HepG2 (cell line): ENCODE data around the gene ZMYND8. TPM values are rescaled to one million over a fixed set of nuclear protein-coding genes. Genes with fewer than 3 reads are reported as not detected.

Source experiments
- ATM ChIP-seq: fragments of 450-650 bp; IDR thresholded peaks from 2 replicates; pipeline ENCODE4 v1.7.1; 2017; ENCODE audit warnings: mild to moderate bottlenecking, borderline replicate concordance
- SIX1 ChIP-seq: sonication (generic); formaldehyde crosslinking; IDR thresholded peaks from 2 replicates; pipeline ENCODE4 v1.4.0; 2020; ENCODE audit warnings: missing genetic modification reagents, borderline replicate concordance
- SRSF1 ChIP-seq: fragments of 200-400 bp; formaldehyde crosslinking; optimal IDR thresholded peaks from 2 replicates; pipeline ENCODE3; 2017; ENCODE audit warnings: mild to moderate bottlenecking, low read depth, low read length, moderate library complexity
- ZNF383 ChIP-seq: sonication (generic); formaldehyde crosslinking; IDR thresholded peaks from 2 replicates; pipeline ENCODE4 v1.4.0; 2020; ENCODE audit warnings: missing genetic modification reagents, mild to moderate bottlenecking, borderline replicate concordance
- ZNF496 ChIP-seq: sonication (generic); formaldehyde crosslinking; IDR thresholded peaks from 2 replicates; pipeline ENCODE4 v1.8.1; 2023; ENCODE audit warnings: mild to moderate bottlenecking, moderate library complexity, missing genetic modification reagents; ENCODE audit not compliant: insufficient replicate concordance
- ZNF543 ChIP-seq: sonication (generic); formaldehyde crosslinking; IDR thresholded peaks from 2 replicates; pipeline ENCODE4 v1.4.0; 2020; ENCODE audit warnings: mild to moderate bottlenecking, missing genetic modification reagents
- ZNF546 ChIP-seq: sonication (generic); formaldehyde crosslinking; conservative IDR thresholded peaks from 2 replicates; pipeline ENCODE4 v1.8.1; 2023; ENCODE audit warnings: mild to moderate bottlenecking, missing genetic modification reagents
- ZNF75D ChIP-seq: sonication (generic); formaldehyde crosslinking; IDR thresholded peaks from 2 replicates; pipeline ENCODE4 v1.8.1; 2023; ENCODE audit warnings: missing genetic modification reagents, mild to moderate bottlenecking, borderline replicate concordance
- polyA plus RNA-seq, 8 experiments: library from polyadenylated mRNA; depleted of rRNA in 3 of 8; stranded (reverse) in 7 of 8; unstranded in 1 of 8; fragments of >200 nt; fragmentation: Illumina TruSeq in 4 of 8; extraction: Trizol in 4 of 8; gene quantifications; 2 replicates each; pipeline versions ENCODE4 v1.2.1 to v1.2.3, GENCODE V29; 2011 to 2016; ENCODE audit warnings: low read depth in 4 of 8, missing spikeins in 1 of 8, mixed read lengths in 1 of 8; ENCODE audit not compliant: insufficient read depth in 1 of 8
- total RNA-seq, 5 experiments: library from RNA; depleted of rRNA; stranded (reverse); fragments of >200 nt; fragmentation: Illumina TruSeq; extraction: Trizol; gene quantifications; 2 replicates each; pipeline ENCODE4 v1.2.3, GENCODE V29; 2016; ENCODE audit warnings: low read depth in 1 of 5
- TF ChIP-seq, protein P1 (sequence below): sonication (generic); formaldehyde crosslinking; IDR thresholded peaks from 2 replicates; pipeline ENCODE4 v1.9.0; 2021; ENCODE audit warnings: mild to moderate bottlenecking, missing genetic modification reagents
- TF ChIP-seq, protein P2 (sequence below): sonication (generic); formaldehyde crosslinking; IDR thresholded peaks from 2 replicates; pipeline ENCODE4 v1.4.0; 2020; ENCODE audit warnings: missing genetic modification reagents
- TF ChIP-seq, protein P3 (sequence below): sonication (generic); formaldehyde crosslinking; IDR thresholded peaks from 2 replicates; pipeline ENCODE4 v1.5.1; 2020; ENCODE audit warnings: missing genetic modification reagents, mild to moderate bottlenecking, borderline replicate concordance
- TF ChIP-seq, protein P4 (sequence below): sonication (generic); formaldehyde crosslinking; IDR thresholded peaks from 2 replicates; pipeline ENCODE4 v1.4.0; 2020; ENCODE audit warnings: missing genetic modification reagents

Gene ZMYND8
- total and polyA plus RNA-seq, 2 of the 13 experiments (the other 11 are each of a cell fraction or from before 2014, with no cell fraction given), result 53.9 to 84.7 TPM

DNA sequence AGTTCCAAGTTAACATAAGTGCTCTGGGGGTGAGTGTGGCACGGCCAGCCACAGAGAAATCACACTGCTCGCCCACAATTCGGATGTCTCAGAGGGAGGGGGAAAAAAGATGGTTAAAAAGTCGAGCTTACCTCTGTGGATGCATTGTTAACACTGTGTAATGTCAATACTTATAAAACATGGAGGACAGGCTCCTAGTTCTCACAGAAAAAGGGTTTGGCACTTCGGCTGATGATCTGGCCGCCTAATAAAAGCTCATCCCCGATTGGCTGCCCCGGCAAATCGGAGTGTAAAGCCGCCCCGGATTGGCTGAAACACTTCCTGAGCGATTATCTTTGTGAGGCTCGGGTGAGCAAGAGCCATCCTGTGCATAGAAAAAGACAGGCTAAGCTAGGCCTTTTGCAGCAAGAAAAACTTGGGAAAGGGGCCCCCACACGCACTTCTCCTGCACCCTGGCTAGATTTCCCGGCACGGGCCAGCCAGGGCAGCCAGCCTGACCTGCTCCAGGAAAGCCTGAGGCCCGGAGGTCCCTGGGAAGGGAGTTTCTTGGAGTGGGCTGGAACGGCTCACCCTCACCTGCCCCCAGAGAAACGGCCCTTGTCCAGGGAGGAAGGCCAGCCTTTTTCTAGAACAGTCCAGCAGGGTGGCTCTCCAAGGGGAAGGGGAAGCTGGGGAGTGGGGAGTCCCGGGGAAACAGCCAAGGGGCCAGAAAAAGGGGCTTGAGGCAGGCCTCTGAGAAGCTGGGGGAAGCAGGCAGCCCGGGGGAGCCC is at the start of gene ZMYND8 (continued):
- TF ChIP-seq, protein P1, sequence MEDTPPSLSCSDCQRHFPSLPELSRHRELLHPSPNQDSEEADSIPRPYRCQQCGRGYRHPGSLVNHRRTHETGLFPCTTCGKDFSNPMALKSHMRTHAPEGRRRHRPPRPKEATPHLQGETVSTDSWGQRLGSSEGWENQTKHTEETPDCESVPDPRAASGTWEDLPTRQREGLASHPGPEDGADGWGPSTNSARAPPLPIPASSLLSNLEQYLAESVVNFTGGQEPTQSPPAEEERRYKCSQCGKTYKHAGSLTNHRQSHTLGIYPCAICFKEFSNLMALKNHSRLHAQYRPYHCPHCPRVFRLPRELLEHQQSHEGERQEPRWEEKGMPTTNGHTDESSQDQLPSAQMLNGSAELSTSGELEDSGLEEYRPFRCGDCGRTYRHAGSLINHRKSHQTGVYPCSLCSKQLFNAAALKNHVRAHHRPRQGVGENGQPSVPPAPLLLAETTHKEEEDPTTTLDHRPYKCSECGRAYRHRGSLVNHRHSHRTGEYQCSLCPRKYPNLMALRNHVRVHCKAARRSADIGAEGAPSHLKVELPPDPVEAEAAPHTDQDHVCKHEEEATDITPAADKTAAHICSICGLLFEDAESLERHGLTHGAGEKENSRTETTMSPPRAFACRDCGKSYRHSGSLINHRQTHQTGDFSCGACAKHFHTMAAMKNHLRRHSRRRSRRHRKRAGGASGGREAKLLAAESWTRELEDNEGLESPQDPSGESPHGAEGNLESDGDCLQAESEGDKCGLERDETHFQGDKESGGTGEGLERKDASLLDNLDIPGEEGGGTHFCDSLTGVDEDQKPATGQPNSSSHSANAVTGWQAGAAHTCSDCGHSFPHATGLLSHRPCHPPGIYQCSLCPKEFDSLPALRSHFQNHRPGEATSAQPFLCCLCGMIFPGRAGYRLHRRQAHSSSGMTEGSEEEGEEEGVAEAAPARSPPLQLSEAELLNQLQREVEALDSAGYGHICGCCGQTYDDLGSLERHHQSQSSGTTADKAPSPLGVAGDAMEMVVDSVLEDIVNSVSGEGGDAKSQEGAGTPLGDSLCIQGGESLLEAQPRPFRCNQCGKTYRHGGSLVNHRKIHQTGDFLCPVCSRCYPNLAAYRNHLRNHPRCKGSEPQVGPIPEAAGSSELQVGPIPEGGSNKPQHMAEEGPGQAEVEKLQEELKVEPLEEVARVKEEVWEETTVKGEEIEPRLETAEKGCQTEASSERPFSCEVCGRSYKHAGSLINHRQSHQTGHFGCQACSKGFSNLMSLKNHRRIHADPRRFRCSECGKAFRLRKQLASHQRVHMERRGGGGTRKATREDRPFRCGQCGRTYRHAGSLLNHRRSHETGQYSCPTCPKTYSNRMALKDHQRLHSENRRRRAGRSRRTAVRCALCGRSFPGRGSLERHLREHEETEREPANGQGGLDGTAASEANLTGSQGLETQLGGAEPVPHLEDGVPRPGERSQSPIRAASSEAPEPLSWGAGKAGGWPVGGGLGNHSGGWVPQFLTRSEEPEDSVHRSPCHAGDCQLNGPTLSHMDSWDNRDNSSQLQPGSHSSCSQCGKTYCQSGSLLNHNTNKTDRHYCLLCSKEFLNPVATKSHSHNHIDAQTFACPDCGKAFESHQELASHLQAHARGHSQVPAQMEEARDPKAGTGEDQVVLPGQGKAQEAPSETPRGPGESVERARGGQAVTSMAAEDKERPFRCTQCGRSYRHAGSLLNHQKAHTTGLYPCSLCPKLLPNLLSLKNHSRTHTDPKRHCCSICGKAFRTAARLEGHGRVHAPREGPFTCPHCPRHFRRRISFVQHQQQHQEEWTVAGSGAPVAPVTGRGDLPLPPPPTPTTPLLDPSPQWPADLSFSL (CRISPR knock-in tag), result no peak
- TF ChIP-seq SRSF1 (peak; percentile 95), ZNF546 (CRISPR knock-in tag) (peak; percentile 32; the same call in 1 of the 2 replicates), ZNF496 (CRISPR knock-in tag) (no peak), ATM (no peak), ZNF75D (CRISPR knock-in tag) (no peak), SIX1 (CRISPR knock-in tag) (peak; percentile 28; the same call in 1 of the 2 replicates), ZNF543 (no peak; the same call in 1 of the 2 replicates), ZNF383 (no peak)
- TF ChIP-seq, protein P2, sequence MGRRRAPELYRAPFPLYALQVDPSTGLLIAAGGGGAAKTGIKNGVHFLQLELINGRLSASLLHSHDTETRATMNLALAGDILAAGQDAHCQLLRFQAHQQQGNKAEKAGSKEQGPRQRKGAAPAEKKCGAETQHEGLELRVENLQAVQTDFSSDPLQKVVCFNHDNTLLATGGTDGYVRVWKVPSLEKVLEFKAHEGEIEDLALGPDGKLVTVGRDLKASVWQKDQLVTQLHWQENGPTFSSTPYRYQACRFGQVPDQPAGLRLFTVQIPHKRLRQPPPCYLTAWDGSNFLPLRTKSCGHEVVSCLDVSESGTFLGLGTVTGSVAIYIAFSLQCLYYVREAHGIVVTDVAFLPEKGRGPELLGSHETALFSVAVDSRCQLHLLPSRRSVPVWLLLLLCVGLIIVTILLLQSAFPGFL, result no peak
- TF ChIP-seq, protein P3, sequence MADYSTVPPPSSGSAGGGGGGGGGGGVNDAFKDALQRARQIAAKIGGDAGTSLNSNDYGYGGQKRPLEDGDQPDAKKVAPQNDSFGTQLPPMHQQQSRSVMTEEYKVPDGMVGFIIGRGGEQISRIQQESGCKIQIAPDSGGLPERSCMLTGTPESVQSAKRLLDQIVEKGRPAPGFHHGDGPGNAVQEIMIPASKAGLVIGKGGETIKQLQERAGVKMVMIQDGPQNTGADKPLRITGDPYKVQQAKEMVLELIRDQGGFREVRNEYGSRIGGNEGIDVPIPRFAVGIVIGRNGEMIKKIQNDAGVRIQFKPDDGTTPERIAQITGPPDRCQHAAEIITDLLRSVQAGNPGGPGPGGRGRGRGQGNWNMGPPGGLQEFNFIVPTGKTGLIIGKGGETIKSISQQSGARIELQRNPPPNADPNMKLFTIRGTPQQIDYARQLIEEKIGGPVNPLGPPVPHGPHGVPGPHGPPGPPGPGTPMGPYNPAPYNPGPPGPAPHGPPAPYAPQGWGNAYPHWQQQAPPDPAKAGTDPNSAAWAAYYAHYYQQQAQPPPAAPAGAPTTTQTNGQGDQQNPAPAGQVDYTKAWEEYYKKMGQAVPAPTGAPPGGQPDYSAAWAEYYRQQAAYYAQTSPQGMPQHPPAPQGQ, result no peak
- TF ChIP-seq, protein P4, sequence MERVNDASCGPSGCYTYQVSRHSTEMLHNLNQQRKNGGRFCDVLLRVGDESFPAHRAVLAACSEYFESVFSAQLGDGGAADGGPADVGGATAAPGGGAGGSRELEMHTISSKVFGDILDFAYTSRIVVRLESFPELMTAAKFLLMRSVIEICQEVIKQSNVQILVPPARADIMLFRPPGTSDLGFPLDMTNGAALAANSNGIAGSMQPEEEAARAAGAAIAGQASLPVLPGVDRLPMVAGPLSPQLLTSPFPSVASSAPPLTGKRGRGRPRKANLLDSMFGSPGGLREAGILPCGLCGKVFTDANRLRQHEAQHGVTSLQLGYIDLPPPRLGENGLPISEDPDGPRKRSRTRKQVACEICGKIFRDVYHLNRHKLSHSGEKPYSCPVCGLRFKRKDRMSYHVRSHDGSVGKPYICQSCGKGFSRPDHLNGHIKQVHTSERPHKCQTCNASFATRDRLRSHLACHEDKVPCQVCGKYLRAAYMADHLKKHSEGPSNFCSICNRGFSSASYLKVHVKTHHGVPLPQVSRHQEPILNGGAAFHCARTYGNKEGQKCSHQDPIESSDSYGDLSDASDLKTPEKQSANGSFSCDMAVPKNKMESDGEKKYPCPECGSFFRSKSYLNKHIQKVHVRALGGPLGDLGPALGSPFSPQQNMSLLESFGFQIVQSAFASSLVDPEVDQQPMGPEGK (CRISPR knock-in tag), result peak; percentile 37; the same call in 1 of the 2 replicates
